A673 (cell line): ENCODE measurements around the gene VMO1. TPM values are rescaled to one million over a fixed set of nuclear protein-coding genes. Genes with fewer than 3 reads are reported as not detected.

ENCODE experiments used
- BruUV-seq: library from RNA; stranded (reverse); fragments of 400-500 nt; replicated peaks from 2 replicates; lab custom pipeline; 2021; lab: Mats Ljungman, UMichigan
- CTCF ChIA-PET: fragments of 300-600 bp; sonication (Branson Sonifier 250); formaldehyde crosslinking; loops from one replicate; lab custom pipeline; 2022; ENCODE audit warnings: antibody characterized with exemption; lab: Charles Lee
- POLR2A ChIA-PET: fragments of 300-600 bp; sonication (Branson Sonifier 250); formaldehyde crosslinking; loops from one replicate; lab custom pipeline; 2022; ENCODE audit warnings: antibody characterized with exemption; ENCODE audit not compliant: low non-redundant PET; lab: Charles Lee
- DNase-seq: peaks from one replicate; pipeline ENCODE4 v3.0.0-alpha.2; 2015; ENCODE audit warnings: low spot score
- H3K27ac ChIP-seq: fragments of 200-600 bp; sonication (generic); 2 replicates; pipeline ENCODE4 v1.5.1; 2016; ENCODE audit warnings: mixed run types, low read depth, mild to moderate bottlenecking, mixed read lengths, antibody characterized with exemption, low read length; ENCODE audit not compliant: poor library complexity, severe bottlenecking
- H3K27me3 ChIP-seq: fragments of 200-600 bp; sonication (generic); replicated peaks from 2 replicates; pipeline ENCODE4 v1.6.1; 2017; ENCODE audit warnings: mixed run types, low read depth, mild to moderate bottlenecking, mixed read lengths, antibody characterized with exemption, low read length; ENCODE audit not compliant: insufficient read depth, poor library complexity
- H3K36me3 ChIP-seq: fragments of 200-600 bp; sonication (generic); 2 replicates; pipeline ENCODE4 v1.6.1; 2016; ENCODE audit warnings: mixed run types, mild to moderate bottlenecking, mixed read lengths, antibody characterized with exemption, low read length; ENCODE audit not compliant: insufficient read depth, poor library complexity, severe bottlenecking
- H3K4me1 ChIP-seq: fragments of 200-600 bp; sonication (generic); 2 replicates; pipeline ENCODE4 v1.6.1; 2017; ENCODE audit warnings: mixed run types, mild to moderate bottlenecking, mixed read lengths, antibody characterized with exemption, low read length; ENCODE audit not compliant: insufficient read depth, poor library complexity, severe bottlenecking
- H3K4me3 ChIP-seq: fragments of 200-600 bp; sonication (generic); 2 replicates; pipeline ENCODE4 v1.5.1; 2016; ENCODE audit warnings: low read depth, mixed run types, mild to moderate bottlenecking, mixed read lengths, low read length; ENCODE audit not compliant: poor library complexity, severe bottlenecking
- H3K9me3 ChIP-seq: fragments of 200-600 bp; sonication (generic); 2 replicates; pipeline ENCODE4 v1.6.1; 2016; ENCODE audit warnings: mixed run types, low read depth, mild to moderate bottlenecking, mixed read lengths, antibody characterized with exemption, low read length; ENCODE audit not compliant: poor library complexity, severe bottlenecking
- EZH2 ChIP-seq: fragments of 200-600 bp; sonication (generic); IDR thresholded peaks from 2 replicates; pipeline ENCODE4 v1.6.1; 2017; ENCODE audit warnings: borderline replicate concordance, low read depth, mild to moderate bottlenecking, mixed read lengths, antibody characterized with exemption, low read length; ENCODE audit not compliant: poor library complexity, severe bottlenecking
- intact Hi-C: fragments of 100-400 bp; cut with micrococcal nuclease; formaldehyde crosslinking; loops from one replicate; pipeline ENCODE4 v1.10.0; 2022; ENCODE audit not compliant: unreplicated experiment
- total RNA-seq: library from RNA; stranded (reverse); gene quantifications from 2 replicates; pipeline ENCODE4 v1.2.3, GENCODE V29; 2021
- TF ChIP-seq, protein P1 (sequence below): fragments of 300-800, 200-600 bp; sonication (generic); conservative IDR thresholded peaks from 2 replicates; pipeline ENCODE4 v1.5.1; 2017; ENCODE audit warnings: low read depth, mild to moderate bottlenecking, antibody characterized with exemption, low read length, moderate library complexity, mixed read lengths

The VMO1 gene
- total RNA-seq, 1 experiment from 2014 or later: 28.6 TPM

DNA sequence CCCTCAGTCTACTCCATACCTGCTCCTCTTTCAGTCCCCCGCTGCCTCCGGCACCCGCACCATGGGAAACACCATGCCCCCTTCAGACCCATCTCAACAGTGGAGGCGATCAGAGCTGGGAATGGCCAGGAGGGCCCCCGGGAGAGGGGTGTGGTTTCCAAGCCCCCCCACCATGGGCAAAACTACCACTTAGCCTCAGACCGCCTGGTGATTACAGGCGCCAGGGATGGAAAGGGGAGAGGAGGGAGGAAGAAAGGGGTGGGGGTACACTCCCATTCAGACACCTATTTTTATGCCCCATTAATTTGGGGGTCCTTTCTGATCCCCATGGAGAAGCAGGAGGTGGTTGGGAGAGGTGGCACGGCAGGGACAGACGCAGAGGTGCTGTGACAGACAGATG is 16.1 kb upstream of the VMO1 start, which contains the start of gene C17orf114:
Gene C17orf114, minus strand, starts transcription at position 101 of the 400 bp plus-strand sequence.
- peaks cover 2% of the 10 kb centered on the region for H3K4me1 ChIP-seq
- POLR2A ChIA-PET: no interaction called here
- intact Hi-C loops: no loop called here

DNA sequence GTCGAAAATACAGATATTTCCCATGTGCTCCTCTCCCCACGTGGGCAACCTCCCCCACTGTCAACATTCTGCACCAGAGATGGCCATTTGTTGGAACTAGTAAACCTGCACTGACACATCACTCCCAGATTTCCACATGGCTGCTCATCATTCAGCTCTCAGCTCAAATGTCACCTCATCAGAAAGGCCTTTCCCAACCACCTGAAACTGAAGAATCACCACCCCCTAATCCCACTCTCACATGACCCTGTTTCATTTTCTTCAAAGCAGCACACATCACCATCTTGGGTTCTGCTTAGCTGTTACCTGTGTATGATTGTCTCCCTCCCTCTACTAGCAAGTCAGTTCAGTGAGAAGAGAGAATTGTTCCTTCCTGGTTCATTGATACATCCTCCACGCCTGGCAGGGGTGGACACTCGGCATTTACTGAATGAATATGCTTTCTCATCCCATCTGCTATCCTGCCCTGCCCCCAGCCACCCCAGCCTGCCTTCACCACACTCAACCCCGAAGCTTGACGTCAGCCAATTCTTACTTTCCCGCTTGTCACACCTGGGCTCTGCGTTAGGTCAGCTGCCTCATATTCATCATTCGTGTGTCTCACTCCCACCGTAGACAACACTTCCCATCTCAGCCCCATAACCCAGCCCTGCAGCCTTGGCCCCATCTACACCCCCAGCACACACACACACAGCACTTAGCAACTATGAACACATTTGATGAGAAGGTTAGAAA is 14.5 kb upstream of the VMO1 start:
- TF ChIP-seq EZH2: no peak
- TF ChIP-seq, protein P1, sequence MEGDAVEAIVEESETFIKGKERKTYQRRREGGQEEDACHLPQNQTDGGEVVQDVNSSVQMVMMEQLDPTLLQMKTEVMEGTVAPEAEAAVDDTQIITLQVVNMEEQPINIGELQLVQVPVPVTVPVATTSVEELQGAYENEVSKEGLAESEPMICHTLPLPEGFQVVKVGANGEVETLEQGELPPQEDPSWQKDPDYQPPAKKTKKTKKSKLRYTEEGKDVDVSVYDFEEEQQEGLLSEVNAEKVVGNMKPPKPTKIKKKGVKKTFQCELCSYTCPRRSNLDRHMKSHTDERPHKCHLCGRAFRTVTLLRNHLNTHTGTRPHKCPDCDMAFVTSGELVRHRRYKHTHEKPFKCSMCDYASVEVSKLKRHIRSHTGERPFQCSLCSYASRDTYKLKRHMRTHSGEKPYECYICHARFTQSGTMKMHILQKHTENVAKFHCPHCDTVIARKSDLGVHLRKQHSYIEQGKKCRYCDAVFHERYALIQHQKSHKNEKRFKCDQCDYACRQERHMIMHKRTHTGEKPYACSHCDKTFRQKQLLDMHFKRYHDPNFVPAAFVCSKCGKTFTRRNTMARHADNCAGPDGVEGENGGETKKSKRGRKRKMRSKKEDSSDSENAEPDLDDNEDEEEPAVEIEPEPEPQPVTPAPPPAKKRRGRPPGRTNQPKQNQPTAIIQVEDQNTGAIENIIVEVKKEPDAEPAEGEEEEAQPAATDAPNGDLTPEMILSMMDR: no peak
- Histone ChIP-seq H3K9me3 (no peaks in the 10 kb centered on the region), H3K27ac (no peak overlapping the region), H3K36me3 (peaks cover 17% of the 10 kb centered on the region), H3K4me1 (peaks cover 8% of the 10 kb centered on the region), H3K27me3 (no peaks in the 10 kb centered on the region), H3K4me3 (no peak overlapping the region)
- CTCF ChIA-PET: no interaction called here
- no TSS peak for BruUV-seq
- POLR2A ChIA-PET: interaction anchor here (0.6 kb wide), 1 partner anchor 310 kb away, joined by 6 read pairs; no protein-coding TSS in a partner anchor
- intact Hi-C loops: no loop called here
- DNase-seq: no peak

More for the DNA sequence above, 16.1 kb upstream of the VMO1 start, which contains the start of gene C17orf114:
- Histone ChIP-seq H3K27ac (no peak within 1 kb of the TSS), H3K27me3 (no peaks in the 10 kb centered on the region), H3K9me3 (no peaks in the 10 kb centered on the region), H3K4me3 (no peak within 1 kb of the TSS), H3K36me3 (peaks cover 17% of the 10 kb centered on the region)
- TF ChIP-seq EZH2: no peak
- TF ChIP-seq, protein P1: no peak
- no TSS peak for BruUV-seq
- CTCF ChIA-PET: no interaction called here
- DNase-seq: no peak

DNA sequence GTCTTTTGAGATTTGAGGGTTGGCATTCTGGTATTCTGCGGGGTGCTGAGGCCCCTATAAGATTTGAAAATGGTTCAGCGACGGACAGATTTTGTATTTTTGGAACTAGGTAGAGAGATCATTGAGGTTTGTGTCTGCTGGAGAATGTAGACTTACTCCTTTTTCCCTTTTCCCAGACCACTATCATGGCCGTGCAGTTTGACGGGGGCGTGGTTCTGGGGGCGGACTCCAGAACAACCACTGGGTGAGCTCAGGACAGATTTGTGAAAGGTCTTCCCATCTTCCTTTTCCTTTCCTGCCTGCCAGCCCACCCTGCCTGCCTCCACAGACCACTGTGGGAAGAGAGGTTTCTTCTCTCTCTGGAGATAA is 10.4 kb upstream of the VMO1 start:
- intact Hi-C loops: no loop called here
- TF ChIP-seq, protein P1: no peak
- TF ChIP-seq EZH2: no peak
- H3K9me3 ChIP-seq: no peaks in the 10 kb centered on the region
- peak; percentile 75 for DNase-seq
- ChIA-PET POLR2A (interaction anchor here (0.5 kb wide), 1 partner anchor 201 kb away, joined by 4 read pairs; the partner anchor contains the start of gene KIF1C), CTCF (no interaction called here)
- peaks cover 17% of the 10 kb centered on the region for H3K36me3 ChIP-seq
- H3K27me3 ChIP-seq: no peaks in the 10 kb centered on the region
- H3K27ac ChIP-seq: peak overlapping the region; percentile 86
- BruUV-seq: no TSS peak
- H3K4me1 ChIP-seq: peaks cover 8% of the 10 kb centered on the region
- peak overlapping the region; percentile 73 for H3K4me3 ChIP-seq
